Ammon's horn (tissue), 1 donor: ENCODE results near the gene THAP12.
A peak's percentile ranks its signal among the peaks of the same experiment; 100 is the strongest.
"Not testable (repeated sequence)": the region's sequence is repeated elsewhere in the genome, so short reads cannot be mapped to it uniquely, and the experiment has no call there.

ENCODE experiments used
- DNase-seq: peaks from one replicate; pipeline ENCODE4 v3.0.0-alpha.2; 2016; ENCODE audit warnings: low spot score

The THAP12 gene

GRCh38 chr11:76380977-76381719, at the start of gene THAP12, which contains the start of gene GVQW3:
THAP12 (minus strand) TSS chr11:76381132; CDS start chr11:76380836, 296 bp downstream.
GVQW3 (plus strand) TSS chr11:76381323; CDS start chr11:76381829, 506 bp downstream.
- DNase-seq, result peak; percentile 97

GRCh38 chr11:76426660-76427059, 45.7 kb upstream of the THAP12 start:
- no peak for DNase-seq

GRCh38 chr11:76424891-76425290, 44.0 kb upstream of the THAP12 start:
- DNase-seq, result no peak

DNA sequence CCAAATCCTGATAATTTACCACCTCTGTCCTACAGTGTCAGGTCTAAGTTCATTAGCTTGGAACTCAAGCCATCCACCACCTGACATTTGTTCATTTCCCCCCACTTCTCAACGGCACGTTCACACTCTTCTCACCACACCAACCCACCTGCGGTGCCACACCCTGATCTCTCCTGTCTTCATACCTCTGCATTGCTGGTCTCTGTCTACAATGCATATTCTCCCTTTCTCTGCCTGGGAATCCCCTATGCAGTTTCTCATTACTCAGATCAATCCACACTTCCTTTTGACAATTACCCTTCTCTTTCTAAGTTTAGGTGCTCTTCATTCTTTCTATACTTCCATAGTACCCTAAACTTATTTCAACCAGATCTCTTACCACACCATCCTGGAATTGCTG, 43.4 kb upstream of the THAP12 start:
- DNase-seq, result no peak

- DNase-seq, result no peak
Measured at GRCh38 chr11:76419896-76420295, 39.0 kb upstream of the THAP12 start.

GRCh38 chr11:76415073-76415472, 34.1 kb upstream of the THAP12 start:
- no peak for DNase-seq

- peak; percentile 2 for DNase-seq
Measured at GRCh38 chr11:76410851-76411357, 30.0 kb upstream of the THAP12 start.

DNA sequence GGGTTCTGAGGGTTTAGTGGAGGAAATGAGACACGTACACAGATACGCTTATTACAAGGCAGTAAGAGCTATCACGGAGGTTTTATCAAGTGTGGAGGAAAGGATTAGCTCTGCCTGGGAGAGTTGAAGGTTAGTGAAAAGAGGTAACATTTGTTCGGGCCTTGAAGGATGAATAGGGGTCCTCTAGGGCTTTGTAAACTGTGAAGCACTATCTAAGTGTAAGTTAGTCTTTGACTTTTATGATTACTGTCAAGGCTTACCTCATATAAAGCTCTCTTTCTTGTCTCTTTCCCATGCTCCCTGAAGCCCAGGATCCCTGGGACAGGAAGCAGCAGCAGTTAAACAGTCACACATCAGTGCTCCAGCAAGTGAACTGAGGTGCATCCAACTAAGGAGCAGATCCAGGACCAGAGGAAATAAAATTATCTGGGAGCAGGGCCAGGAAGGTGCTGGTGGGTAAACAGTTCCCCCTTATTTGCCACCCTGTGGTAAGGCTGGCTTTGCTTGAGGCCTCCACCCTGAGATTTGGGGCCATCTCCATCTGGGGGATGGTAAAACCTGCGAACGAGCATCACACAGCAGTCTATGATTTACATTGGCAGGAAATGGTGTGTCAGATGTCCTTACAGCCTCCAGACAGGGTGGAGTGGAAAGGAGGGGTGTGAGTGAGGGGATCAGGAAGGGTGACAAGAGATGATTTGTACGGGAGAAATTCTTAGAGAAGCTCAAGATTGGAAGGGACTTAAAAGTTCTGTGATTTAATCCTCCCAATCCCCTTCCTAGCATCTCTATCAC, 27.4 kb upstream of the THAP12 start:
- DNase-seq, result no peak

- DNase-seq, result no peak
Measured at GRCh38 chr11:76406359-76406758, 25.4 kb upstream of the THAP12 start.

DNA sequence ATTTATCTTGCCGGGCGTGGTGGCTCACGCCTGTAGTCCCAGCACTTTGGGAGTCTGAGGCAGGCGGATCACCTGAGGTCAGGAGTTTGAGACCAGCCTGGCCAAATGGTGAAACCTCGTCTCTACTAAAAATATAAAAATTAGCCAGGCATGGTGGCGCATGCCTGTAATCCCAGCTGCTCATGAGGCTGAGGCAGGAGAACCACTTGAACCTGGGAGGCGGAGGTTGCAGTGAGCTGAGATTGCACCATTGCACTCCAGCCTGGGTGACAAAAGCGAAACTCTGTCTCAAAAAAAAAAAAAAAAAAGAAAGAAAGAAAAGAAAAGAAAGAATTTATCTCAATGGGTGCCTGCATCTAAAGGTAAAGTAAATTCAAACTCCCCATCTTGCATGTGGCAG, 20.6 kb upstream of the THAP12 start:
- DNase-seq, result not testable (repeated sequence)

- no peak for DNase-seq
Measured at GRCh38 chr11:76400967-76401366, 20.0 kb upstream of the THAP12 start.

DNA sequence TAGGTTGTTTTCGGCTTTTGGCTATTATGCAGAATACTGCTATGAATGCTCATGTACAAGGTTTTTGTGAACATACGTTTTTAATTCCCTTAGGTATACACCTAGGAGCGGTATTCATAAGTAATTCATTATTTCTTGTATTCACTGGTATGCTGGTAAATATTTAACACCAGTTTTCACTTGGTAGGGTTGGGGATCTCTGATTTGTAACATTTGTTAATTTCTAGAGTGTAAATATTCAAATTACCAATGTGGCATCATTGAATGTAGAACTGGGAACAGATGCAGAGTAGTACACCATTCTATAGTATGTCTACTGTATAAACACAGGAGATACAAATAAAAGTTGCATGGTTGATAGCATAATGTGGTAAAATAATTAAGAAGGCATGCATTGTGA, 16.5 kb upstream of the THAP12 start:
- DNase-seq, result no peak

DNA sequence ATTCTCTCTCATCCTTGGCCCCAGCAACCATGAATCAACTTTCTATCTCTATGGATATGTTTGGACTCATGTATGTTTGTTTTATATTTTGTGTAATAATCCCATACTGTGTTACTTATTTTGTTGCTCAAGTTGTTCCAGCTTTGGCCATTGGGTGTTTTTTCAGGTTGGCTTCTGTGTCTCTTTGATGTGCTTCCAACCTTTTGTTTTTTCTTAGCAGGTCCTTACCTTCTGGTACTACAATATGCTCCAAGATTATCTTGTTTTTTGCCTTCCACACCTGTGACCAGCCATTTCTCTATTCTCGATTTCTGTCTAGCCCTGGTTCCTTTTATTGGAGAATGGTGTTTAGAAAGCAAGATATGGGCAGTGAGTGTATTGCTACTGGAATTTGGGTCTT, 14.4 kb upstream of the THAP12 start:
- no peak for DNase-seq

DNA sequence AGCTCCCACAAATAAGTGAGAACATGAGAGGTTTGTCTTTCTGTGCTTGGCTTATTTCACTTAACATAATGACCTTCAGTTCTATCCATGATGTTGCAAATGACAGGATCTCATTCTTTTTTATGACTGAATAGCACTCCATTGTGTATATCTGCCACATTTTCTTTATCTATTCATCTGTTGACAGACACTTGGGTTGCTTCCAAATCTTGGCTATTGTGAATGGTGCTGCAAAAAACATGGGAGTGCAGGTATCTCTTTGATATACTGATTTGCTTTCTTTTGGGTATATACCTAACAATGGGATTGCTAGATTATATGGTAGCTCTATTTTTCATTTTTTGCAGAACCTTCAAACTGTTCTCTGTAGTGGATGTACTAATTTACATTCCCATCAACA, 13.5 kb upstream of the THAP12 start:
- no peak for DNase-seq

DNA sequence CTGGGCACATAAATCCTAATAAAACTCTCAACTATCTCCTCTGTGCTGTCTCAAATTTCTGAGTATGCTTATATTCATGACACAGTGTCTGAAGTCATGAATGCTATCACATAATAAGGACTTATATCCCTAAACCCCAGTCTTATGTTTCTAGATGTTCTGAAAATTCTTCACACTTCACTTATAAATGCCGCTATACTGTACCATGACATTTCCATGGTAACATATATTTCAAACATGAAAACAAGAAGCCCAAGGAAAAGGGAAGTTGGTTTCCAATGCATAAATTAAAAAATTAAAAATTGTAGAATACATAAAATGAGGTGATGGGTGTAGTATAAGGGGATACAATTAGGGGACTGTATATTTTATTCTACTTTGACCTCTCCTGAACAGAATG, 11.9 kb upstream of the THAP12 start:
- no peak for DNase-seq

- no peak for DNase-seq
Measured at GRCh38 chr11:76391811-76392475, 11.0 kb upstream of the THAP12 start.

- DNase-seq, result no peak
Measured at GRCh38 chr11:76391021-76391420, 10.1 kb upstream of the THAP12 start.

DNA sequence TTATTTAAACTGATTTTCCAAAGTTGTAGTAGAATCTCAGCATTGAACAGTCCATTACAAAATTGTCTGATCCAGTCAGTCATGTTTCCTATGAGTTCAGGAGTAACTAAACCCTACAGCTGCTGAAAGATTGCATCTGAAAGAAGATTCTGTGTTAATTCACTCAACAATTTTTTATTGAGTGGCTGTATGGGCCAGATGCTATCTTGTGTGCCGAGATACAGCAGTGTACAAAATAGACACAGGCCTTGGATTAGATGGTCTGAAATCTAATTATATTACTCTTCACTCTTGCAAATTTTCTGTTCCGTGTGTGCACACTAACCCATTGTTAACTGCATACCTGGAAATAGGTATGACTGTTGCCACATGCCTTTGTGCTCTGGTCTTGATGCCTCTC, 7.5 kb upstream of the THAP12 start:
- DNase-seq, result no peak

GRCh38 chr11:76385903-76386302, 5.0 kb upstream of the THAP12 start:
- no peak for DNase-seq

- DNase-seq, result no peak
Measured at GRCh38 chr11:76382209-76382608, 1.3 kb upstream of the THAP12 start.

GRCh38 chr11:76380159-76380976, 564 bp downstream of the THAP12 start:
- peak; percentile 13 for DNase-seq

DNA sequence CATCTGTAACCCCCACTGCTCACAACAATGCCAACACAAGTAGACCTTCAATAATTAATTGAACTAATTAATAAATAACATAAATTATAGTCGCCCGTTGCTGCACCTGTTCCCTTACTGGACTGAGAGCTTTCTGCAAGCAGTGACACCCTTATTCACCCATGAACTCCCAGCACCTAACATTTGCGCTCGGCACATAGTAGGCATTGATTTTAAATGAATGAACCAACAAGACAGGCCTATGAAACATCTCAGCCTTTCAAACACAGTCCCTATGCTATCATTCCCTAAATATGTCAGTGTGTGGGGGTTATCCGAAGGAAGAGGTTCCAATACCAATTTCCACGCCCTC, 1.1 kb downstream of the THAP12 start:
- DNase-seq, result no peak
